Activated effector memory CD4-positive, alpha-beta T cell treated with Interleukin-2 at 50 U/mL for 16 hours (primary cell): ENCODE data around the gene MAS1.

Source experiments
- DNase-seq: peaks from one replicate; pipeline ENCODE4 v3.0.0-alpha.2; 2020

MAS1 gene

GRCh38 chr6:159880412-159880975 is 10.3 kb upstream of the MAS1 start:
- no peak for DNase-seq

DNA sequence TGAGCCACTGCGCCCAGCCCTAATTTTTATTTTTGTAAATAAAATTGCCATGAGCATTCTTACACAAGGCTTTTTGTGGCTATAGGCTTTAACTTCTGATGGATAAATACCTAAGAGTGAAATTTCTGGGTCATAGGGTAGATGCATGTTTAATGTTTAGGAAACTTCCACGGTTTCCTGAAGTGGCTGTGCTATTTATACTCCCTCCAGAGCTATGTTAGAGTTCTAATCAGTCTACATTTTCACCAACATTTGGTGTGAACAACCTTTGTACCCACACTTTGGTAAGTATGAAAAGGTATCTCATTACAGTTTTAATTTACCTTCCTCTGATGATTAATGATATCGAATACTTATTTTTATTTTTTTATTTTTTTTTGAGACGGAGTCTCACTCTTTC is 6.1 kb upstream of the MAS1 start:
- DNase-seq, result no peak

- DNase-seq, result no peak
Measured at GRCh38 chr6:159886270-159886669, 4.5 kb upstream of the MAS1 start.

DNA sequence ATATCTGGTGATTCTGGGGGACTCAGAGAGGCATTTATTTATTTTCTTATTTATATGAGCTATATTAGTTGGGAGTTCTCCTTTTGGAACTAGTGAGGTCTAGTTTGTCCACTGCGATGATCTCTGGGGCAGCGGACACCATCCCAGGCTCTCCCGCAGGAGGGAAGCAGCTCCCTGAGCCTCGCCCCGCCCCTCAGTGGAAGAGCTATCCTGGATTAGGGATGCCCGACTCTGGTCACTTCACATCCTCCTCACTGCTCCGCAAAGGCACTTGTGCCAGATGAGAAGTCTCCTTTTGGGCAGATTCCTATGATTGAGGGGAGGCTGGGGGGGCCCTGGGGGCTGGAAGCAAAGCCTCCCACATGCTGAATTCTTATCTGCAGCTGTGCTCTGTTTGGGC is 3.6 kb upstream of the MAS1 start:
- DNase-seq, result no peak

DNA sequence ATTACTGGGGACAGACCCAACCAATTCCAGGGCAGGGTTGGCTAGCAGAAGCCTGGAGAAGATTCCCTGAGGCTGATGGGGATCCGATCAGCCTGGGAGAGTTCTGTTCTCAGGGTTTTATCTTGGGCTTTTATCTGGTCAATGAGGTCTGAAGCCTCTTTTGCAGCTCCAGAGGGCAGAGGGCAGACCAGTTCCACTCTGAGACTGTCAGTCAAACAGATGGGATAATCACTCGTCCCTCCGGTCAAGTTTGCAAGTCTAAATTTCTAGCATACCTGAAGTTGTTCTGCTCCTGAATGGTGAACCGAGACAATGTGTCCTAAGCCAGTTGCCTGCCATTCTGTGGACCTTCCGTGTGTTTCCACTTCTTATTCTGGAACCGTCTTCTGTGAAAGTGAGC is 3.0 kb upstream of the MAS1 start:
- no peak for DNase-seq

DNA sequence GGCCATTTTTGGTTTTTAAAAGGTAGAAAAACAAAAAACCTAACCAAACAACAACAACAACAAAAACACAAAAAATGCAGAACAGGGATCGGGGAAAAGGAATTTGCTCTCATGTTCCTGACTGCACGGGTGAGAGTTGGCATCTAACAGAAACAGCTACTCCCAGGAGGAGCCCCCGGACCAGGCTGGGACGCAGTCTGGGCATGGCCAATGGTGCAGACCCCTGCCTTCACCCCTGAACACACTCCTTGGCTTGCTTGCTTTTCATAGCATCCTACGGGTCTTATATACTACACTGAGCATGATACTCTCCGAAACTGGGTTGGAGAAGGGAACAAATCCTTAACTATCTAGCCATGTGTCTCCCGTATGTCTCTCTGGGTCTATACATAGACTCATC is 587 bp upstream of the MAS1 start:
- DNase-seq, result no peak

DNA sequence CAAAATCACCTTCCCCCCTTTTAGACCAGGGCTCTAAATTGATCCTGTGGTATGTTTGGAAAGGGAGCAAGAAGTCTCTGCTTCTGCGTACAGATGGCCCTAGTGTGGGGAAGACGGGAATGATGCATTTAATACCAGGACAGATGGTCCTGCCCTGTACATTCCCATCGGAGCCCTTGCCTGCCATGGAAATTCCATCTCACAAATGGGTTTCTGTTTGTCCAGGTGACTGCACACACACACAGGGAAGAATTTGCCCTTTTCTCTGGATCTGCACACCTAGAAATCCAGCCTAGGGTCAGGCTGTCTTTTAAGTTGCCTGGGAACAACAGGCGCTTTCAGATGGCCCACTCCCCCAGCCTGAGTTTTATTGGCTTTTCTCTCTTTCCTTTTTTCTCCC is 1.3 kb downstream of the MAS1 start:
- DNase-seq, result no peak

- no peak for DNase-seq
Measured at GRCh38 chr6:159893064-159893463, 2.3 kb downstream of the MAS1 start.

DNA sequence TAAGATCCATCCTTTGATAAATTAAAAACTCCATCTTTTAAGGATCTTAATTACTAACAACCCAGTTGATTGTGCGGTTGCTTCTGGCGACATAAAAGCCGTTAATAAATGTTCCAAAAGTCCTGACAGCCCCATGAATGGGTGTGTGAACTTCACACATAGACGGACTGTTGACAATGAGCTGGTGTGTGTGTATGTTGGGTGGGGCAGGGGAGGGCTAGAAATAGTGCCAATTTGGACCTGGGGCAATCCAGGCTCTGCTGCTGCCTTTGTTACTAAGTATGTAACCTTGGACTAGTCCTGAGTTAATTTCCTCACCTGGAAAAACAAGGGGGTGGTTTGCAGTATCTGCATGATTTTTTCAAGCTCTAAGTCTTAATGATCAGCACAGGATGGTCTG is 4.2 kb downstream of the MAS1 start:
- no peak for DNase-seq

DNA sequence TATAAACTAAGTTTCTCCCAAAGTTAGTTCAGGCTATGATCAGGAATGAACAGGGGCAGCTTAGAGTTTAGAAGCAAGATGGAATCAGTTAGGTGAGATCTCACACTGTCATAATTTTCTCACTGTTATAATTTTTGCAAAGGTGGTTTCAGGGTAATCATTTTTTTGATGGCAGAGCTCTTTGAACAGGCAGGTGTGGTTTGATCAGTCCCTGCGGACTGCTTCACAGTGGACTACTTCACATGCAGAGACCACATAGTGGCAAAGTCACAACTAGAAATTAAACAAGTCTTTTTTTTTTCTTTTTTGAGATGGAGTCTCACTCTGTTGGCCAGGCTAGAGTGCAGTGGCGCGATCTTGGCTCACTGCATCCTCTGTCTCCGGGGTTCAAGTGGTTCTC is 6.8 kb downstream of the MAS1 start:
- DNase-seq, result no peak

- DNase-seq, result no peak
Measured at GRCh38 chr6:159898519-159898918, 7.7 kb downstream of the MAS1 start.

GRCh38 chr6:159899994-159900745 is 9.4 kb downstream of the MAS1 start:
- DNase-seq, result no peak

DNA sequence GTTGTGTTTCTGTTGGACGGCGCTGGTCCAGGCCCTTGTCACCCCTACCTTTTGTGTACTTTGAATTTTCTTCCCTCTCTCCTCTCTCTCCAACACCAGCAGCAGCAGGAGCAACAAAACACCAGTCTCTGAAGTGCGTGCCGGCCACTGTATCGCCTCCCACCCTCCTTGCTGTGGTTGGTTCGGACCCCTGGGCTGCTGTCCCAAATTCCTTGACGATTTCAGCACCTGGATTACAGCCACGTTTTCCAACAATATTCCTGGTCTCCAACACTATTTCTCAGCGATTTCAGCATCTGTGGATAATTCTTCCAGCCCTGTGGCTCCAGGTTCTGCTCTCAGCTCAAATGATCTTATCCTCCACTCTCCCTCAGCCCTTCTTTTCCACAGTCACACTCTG is 11.8 kb downstream of the MAS1 start:
- DNase-seq, result no peak

DNA sequence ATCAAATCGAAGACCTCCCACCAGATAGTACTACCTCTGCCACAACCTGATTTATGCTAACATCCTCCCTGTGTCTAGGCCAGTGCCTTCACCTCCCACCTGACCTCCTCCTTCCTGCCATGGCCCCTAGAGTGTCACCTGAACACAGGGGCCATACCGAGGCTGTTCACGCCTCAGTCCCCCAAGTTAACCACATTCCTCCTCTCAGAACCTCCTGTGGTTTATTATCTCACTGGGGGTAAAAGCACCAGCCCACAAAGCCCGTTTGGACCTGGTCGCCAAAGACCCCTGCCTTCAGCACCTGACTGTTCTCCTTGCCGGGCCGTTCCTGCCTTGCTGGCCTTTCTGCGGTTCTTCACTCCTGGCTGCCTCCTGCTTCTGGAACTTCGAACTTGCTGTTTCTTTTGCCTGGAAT is 13.7 kb downstream of the MAS1 start:
- DNase-seq, result no peak

- no peak for DNase-seq
Measured at GRCh38 chr6:159906400-159906799, 15.6 kb downstream of the MAS1 start.

DNA sequence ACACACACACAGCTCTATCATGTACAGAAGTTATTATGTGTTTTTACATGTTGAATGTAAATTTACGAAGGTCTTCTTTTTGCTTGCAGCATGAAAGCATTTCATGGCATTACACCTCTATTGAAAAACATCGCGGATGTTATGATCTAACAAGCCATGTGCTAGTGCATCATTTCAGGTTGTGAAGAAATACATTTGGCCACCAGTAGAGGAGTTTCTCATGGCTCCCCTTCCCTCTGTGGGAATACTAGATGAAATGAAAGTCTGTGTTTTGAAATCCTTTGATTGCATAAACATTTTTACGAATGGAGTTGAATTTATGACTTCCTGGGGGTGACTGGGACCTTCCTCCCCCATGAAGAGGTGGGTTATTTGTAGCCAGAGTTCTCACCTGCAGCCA is 17.7 kb downstream of the MAS1 start:
- DNase-seq, result no peak

DNA sequence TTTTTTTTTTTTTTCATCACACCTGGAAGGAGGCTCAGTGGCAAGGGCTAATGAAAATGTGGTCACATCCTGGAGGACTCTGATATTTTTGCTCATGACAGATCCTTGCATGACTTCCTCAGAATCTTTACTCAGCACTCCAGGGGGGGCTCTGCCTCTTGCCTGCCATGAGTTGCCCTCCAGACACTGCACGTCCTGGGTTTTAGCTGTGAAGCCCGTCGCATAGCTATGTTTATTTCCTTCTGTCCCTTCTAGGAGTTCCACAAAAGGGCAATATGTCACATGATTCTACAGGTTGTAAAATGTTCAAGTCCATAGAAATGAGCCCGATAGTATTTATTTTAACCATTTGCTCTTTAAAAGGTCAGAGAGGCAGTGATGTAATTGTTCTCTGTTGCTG is 18.2 kb downstream of the MAS1 start:
- no peak for DNase-seq

DNA sequence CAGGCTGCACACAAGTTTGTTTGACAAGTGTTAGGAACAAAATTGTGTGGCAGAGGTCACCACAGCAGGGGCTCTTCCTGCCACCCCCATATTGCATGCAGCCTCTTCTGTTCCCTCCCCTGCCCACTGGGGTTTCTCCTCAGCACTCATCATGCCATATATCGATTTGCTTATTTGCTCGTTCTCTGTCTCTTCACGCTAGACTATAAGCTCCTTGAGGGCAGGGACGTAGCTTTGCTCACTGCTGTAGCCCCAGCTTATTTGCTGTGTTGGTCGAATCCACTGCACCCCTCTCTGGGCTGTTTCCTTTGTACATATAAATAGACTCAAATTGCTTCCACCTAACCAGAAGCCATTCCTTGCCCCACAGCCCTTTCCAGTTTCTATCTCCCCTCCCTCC is 19.6 kb downstream of the MAS1 start:
- no peak for DNase-seq

- no peak for DNase-seq
Measured at GRCh38 chr6:159913375-159913774, 22.6 kb downstream of the MAS1 start.

GRCh38 chr6:159913862-159914564 is 23.2 kb downstream of the MAS1 start:
- DNase-seq, result no peak

- no peak for DNase-seq
Measured at GRCh38 chr6:159914565-159914923, 23.8 kb downstream of the MAS1 start.

DNA sequence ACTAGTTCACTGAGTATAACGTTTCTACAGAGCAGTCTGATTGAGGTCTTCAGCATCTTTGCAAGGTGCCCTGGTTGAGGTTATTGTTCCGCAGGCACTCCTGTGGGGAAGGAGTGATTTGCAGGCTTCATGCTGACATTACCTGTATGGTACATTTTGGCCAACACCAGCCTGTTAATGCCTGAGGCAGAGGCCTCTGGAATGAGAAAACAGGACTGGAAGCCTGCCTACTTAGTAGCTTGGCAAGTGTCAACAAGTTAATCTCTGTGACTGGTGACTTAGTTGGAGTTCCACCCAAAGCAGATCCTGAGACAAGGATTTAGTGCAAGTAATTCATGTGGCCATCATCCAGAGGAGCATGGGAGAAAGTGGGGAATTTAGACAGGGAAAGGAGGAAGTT is 24.6 kb downstream of the MAS1 start:
- no peak for DNase-seq

DNA sequence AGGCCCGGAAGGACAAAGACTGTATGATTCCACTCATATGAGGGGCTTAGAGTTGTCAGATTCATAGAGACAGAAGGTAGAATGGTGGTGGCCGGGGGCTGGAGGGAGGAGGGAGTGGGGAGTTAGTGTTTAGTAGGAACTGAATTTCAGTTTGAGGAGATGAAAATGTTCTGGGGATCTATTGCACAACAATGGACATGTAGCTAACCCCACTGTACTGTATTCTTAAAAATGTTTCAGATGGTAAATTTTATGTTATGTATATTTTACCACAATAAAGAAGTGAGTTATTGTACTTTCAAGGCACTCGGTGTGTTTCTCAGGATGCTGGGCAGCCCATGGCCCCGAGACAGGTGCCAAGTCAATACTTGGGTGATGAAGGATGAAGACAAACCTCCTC is 25.4 kb downstream of the MAS1 start:
- DNase-seq, result no peak

DNA sequence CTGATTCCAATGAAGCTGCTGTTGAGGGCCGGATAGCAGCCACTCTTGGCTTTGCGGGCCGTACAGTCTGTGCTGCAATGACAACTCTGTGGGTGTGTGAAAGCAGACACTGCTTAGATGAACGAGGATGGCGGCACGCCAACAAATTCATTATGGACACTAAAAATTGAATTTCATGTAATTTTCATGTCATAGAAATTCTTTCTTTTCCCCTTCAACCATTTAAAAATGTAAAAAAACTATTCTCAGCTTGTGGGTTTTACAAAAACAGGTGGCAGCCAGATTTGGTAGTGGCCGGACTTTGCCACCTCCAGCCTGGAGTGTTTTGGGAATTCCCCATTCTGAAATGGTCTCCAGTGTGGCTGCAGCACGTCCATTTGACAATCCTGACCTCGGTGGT is 26.0 kb downstream of the MAS1 start:
- DNase-seq, result no peak
